Memory B cell (primary cell): ENCODE results near the gene GTF3C4.

Experiments used
- ATAC-seq: fragments of 150-1000 bp; cut with Tn5 transposase; 2 replicates; pipeline ENCODE4 v1.10.0; 2021; ENCODE audit warnings: low read depth, mild to moderate bottlenecking, moderate library complexity
- DNase-seq, 2 donors: peaks; one replicate each; pipeline ENCODE4 v3.0.0; 2022; ENCODE audit warnings: low spot score in 2 of 2
- H3K27ac Mint-ChIP-seq: one replicate; pipeline ENCODE4 v1.8.0; 2022; ENCODE audit warnings: mild to moderate bottlenecking, moderate library complexity, mixed read lengths
- H3K27me3 Mint-ChIP-seq: one replicate; pipeline ENCODE4 v1.8.0; 2022; ENCODE audit warnings: mixed read lengths
- H3K36me3 Mint-ChIP-seq: one replicate; pipeline ENCODE4 v1.8.0; 2022; ENCODE audit warnings: mild to moderate bottlenecking, mixed read lengths
- H3K4me1 Mint-ChIP-seq: one replicate; pipeline ENCODE4 v1.8.0; 2022; ENCODE audit warnings: mixed read lengths
- H3K4me3 Mint-ChIP-seq: one replicate; pipeline ENCODE4 v1.8.0; 2022; ENCODE audit warnings: mild to moderate bottlenecking, moderate library complexity, mixed read lengths
- H3K9me3 Mint-ChIP-seq: one replicate; pipeline ENCODE4 v1.8.0; 2022; ENCODE audit warnings: mixed read lengths

Gene GTF3C4, protein sequence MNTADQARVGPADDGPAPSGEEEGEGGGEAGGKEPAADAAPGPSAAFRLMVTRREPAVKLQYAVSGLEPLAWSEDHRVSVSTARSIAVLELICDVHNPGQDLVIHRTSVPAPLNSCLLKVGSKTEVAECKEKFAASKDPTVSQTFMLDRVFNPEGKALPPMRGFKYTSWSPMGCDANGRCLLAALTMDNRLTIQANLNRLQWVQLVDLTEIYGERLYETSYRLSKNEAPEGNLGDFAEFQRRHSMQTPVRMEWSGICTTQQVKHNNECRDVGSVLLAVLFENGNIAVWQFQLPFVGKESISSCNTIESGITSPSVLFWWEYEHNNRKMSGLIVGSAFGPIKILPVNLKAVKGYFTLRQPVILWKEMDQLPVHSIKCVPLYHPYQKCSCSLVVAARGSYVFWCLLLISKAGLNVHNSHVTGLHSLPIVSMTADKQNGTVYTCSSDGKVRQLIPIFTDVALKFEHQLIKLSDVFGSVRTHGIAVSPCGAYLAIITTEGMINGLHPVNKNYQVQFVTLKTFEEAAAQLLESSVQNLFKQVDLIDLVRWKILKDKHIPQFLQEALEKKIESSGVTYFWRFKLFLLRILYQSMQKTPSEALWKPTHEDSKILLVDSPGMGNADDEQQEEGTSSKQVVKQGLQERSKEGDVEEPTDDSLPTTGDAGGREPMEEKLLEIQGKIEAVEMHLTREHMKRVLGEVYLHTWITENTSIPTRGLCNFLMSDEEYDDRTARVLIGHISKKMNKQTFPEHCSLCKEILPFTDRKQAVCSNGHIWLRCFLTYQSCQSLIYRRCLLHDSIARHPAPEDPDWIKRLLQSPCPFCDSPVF

DNA sequence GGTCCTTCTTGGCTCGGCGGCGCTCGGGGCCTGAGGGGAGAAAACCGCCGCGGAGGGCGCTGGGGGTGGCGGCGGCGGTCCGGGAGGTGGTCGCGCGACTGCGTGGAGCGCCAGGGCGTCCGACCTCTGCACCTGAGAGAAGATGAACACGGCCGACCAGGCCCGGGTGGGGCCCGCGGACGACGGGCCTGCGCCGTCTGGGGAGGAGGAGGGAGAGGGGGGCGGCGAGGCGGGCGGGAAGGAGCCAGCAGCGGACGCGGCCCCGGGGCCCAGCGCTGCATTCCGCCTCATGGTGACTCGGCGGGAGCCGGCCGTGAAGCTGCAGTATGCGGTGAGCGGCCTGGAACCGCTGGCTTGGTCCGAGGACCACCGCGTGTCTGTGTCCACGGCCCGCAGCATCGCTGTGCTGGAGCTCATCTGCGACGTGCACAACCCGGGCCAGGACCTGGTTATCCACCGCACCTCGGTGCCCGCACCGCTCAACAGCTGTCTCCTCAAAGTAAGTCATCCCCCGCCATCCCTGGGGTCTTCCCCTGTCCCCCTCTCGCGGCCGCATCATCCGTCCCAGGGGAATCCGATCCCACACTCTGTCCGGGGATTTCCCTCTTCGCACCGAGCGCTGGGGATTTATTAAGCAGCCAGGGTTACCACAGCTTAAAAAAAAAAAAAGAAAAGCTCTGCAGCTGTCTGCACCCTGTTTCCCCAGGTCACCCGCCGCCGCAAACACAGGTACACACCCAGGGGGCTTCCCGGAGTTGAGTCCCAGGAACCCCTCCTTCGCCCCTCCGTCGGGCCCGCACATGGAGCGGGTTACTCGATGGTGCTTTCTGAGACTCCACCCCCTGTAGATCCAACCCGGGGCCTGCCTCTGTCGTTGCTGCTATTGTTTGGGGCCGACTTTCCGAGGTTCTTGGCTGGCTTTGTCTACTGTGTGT lies at the start of gene GTF3C4:
GTF3C4 (plus strand) TSS at position 8 of the 935 bp plus-strand sequence; CDS start at position 143, 135 bp downstream.
- H3K4me1 Mint-ChIP-seq = peaks cover 26% of the 10 kb centered on the region
- ATAC-seq (peak; percentile 54), DNase-seq (peak; percentile 65 to 69)
- H3K27me3 Mint-ChIP-seq = no peaks in the 10 kb centered on the region
- no peaks in the 10 kb centered on the region for H3K36me3 Mint-ChIP-seq
- peak within 1 kb of the TSS; percentile 91 for H3K4me3 Mint-ChIP-seq
- no peaks in the 10 kb centered on the region for H3K9me3 Mint-ChIP-seq
- H3K27ac Mint-ChIP-seq = peak within 1 kb of the TSS; percentile 97

GRCh38 chr9:132622159-132622558 lies 48.1 kb upstream of the GTF3C4 start:
- DNase-seq (no peak), ATAC-seq (no peak)
- H3K27me3 Mint-ChIP-seq = no peaks in the 10 kb centered on the region
- no peak overlapping the region for H3K4me3 Mint-ChIP-seq
- no peaks in the 10 kb centered on the region for H3K4me1 Mint-ChIP-seq
- no peaks in the 10 kb centered on the region for H3K9me3 Mint-ChIP-seq
- H3K36me3 Mint-ChIP-seq = peaks cover 25% of the 10 kb centered on the region
- H3K27ac Mint-ChIP-seq = no peak overlapping the region

DNA sequence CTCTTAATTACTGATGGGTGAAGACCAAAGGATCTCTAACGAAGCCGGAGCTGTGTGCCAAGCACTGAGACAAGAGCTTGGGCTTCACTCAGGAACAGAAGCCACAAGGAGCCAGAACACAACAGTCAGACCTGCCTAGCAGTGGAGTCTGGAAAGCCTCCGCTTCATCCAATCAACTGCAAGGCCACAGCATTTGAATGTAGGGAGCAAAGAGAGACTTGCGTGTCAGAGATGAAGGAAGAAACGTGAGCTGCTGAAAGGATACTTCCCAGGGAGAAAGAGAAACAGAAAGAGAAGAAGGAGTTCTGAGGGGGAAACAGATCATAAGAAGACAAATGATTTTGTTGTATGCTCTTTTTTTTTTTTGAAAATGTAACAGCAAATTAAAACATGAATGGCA lies 44.0 kb upstream of the GTF3C4 start:
- Mint-ChIP-seq H3K27ac (no peak overlapping the region), H3K36me3 (peaks cover 36% of the 10 kb centered on the region), H3K4me1 (no peaks in the 10 kb centered on the region)

GRCh38 chr9:132627106-132627505 lies 43.2 kb upstream of the GTF3C4 start:
- H3K9me3 Mint-ChIP-seq = no peaks in the 10 kb centered on the region
- H3K27ac Mint-ChIP-seq = no peak overlapping the region
- H3K36me3 Mint-ChIP-seq = peaks cover 37% of the 10 kb centered on the region

More for the DNA sequence above, 44.0 kb upstream of the GTF3C4 start:
- Mint-ChIP-seq H3K4me3 (no peak overlapping the region), H3K27me3 (no peaks in the 10 kb centered on the region), H3K9me3 (no peaks in the 10 kb centered on the region)
- no peak for DNase-seq
- no peak for ATAC-seq

DNA sequence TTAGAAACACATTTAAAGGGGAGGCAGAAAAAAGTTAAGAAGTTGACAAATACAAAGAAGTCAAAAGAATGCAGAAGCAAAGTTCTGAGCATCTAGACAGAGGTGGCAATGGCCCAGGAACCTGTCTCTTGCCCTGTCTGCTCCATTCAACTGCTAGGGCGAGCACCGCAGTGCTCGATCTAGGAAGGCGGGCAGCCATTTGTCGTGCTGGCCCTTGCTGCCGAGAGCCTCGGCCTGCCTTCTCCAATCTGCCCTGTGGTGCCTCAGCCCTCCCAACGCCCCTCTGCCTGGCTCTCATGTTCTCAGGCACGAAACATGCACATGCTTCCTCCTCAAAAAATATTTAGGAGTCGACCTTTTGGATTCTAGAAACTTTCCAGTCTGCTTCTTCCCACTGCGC lies 42.7 kb upstream of the GTF3C4 start:
- H3K4me3 Mint-ChIP-seq = no peak overlapping the region
- no peak for ATAC-seq
- H3K36me3 Mint-ChIP-seq = peaks cover 38% of the 10 kb centered on the region
- no peaks in the 10 kb centered on the region for H3K27me3 Mint-ChIP-seq
- no peaks in the 10 kb centered on the region for H3K9me3 Mint-ChIP-seq
- H3K4me1 Mint-ChIP-seq = no peaks in the 10 kb centered on the region
- no peak for DNase-seq
- no peak overlapping the region for H3K27ac Mint-ChIP-seq

More at GRCh38 chr9:132627106-132627505, 43.2 kb upstream of the GTF3C4 start:
- ATAC-seq (no peak), DNase-seq (no peak)
- Mint-ChIP-seq H3K4me3 (no peak overlapping the region), H3K27me3 (no peaks in the 10 kb centered on the region), H3K4me1 (no peaks in the 10 kb centered on the region)

DNA sequence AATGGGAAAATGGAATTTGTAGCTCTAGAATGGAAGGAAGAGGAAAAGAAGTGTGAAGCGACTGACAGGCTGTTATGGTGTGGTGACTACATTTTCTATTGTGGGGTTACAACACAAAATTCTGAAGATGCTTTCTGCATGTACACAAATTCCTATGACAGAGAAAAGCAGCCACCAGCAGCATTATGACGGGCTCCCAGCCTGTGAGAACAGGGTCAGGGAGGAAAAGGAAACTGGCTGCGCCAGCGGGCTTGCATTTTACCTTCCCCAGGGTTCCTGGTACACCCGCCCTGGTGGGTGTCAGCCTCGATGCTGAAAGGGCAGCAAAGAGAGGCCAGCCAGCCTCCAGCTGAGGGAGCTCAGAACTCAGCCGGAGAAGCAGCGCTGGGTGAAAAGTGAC lies 41.5 kb upstream of the GTF3C4 start:
- ATAC-seq = no peak
- Mint-ChIP-seq H3K27ac (no peak overlapping the region), H3K4me1 (no peaks in the 10 kb centered on the region), H3K9me3 (no peaks in the 10 kb centered on the region), H3K4me3 (no peak overlapping the region), H3K36me3 (peaks cover 42% of the 10 kb centered on the region), H3K27me3 (no peaks in the 10 kb centered on the region)
- DNase-seq = no peak

DNA sequence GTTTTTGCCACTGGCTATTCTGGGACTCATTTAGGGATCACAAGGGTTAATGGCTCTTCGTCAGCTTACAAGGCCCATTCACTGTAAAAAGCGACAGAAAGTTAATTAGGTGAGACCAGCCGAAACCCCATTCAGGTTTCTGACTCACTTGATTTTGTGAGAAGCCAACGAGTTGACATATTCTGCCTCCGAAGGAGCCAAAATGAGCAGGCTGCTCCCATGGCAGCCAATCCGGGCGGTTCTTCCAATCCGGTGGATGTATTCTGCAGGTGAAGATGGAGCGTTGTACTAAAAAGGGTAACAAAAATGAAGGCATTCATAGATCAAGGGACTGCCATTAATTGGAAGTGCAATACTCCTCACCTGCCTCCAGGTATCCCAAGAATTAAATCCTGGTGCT lies 40.1 kb upstream of the GTF3C4 start:
- Mint-ChIP-seq H3K36me3 (peaks cover 42% of the 10 kb centered on the region), H3K27ac (no peak overlapping the region), H3K27me3 (no peaks in the 10 kb centered on the region), H3K9me3 (no peaks in the 10 kb centered on the region), H3K4me3 (no peak overlapping the region), H3K4me1 (no peaks in the 10 kb centered on the region)
- ATAC-seq = no peak
- no peak for DNase-seq

DNA sequence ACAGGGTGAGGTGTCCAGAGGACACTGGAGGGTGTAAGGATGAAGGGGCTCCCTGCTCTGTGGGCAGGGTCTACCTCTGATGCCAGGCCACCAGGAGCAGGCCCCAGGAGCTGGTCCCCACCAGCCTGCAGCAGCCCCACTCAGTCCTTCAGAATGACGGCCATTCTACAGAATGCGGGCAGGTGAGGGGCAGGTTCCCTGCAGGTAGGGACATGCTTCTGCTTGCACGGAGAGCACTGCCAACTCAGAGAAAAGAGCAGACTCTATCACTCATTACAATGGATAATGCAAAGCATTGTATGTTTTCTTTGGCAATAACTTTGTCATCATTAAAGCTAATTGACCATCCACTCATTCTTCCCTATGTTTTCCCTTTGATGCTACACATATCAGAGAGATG lies 39.5 kb upstream of the GTF3C4 start:
- Mint-ChIP-seq H3K4me1 (no peaks in the 10 kb centered on the region), H3K27me3 (no peaks in the 10 kb centered on the region), H3K36me3 (peaks cover 37% of the 10 kb centered on the region), H3K4me3 (no peak overlapping the region), H3K27ac (no peak overlapping the region), H3K9me3 (no peaks in the 10 kb centered on the region)
- ATAC-seq = no peak
- DNase-seq = no peak

DNA sequence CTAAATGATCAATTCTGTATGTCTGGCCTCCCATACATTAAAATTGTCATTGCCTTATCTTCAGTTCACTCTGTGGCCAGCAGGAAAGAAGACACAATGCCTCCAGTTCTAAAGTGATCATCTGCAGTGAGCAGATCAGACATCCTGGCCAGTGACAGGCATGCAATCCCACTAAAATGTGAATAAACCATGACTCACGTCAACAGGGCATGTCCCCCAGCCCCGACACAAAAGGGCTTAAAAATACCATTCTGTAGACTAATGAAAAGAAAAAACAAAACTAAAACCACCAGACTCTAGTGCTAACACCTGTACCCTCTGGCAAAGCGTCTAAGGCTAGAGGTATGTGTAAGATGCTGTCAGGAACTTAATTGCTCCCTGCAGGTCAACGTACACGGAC lies 39.0 kb upstream of the GTF3C4 start:
- no peaks in the 10 kb centered on the region for H3K4me1 Mint-ChIP-seq
- DNase-seq (no peak), ATAC-seq (no peak)
- peaks cover 35% of the 10 kb centered on the region for H3K36me3 Mint-ChIP-seq
- no peaks in the 10 kb centered on the region for H3K27me3 Mint-ChIP-seq
- no peak overlapping the region for H3K4me3 Mint-ChIP-seq
- no peak overlapping the region for H3K27ac Mint-ChIP-seq
- no peaks in the 10 kb centered on the region for H3K9me3 Mint-ChIP-seq

DNA sequence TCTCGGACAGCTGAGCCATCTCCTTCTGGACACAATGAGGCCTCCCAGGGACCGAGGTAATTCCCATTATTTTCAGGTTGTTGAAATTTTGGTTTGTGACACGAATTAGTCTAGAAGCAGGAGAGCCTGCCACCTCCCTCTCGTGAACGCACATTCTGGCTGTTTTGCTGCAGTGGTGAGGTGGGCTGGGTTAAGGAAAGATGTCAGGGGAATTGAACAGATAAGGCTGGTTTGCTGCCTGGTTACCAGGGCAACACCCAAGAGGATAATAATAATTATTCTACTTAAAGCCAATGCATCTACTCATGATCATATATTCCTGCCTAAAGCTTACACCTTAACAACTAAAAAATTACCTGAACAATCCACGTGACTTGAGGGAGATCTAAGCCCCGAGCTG lies 38.6 kb upstream of the GTF3C4 start:
- Mint-ChIP-seq H3K4me1 (no peaks in the 10 kb centered on the region), H3K9me3 (no peaks in the 10 kb centered on the region), H3K36me3 (peaks cover 33% of the 10 kb centered on the region), H3K27ac (no peak overlapping the region), H3K27me3 (no peaks in the 10 kb centered on the region), H3K4me3 (no peak overlapping the region)
- ATAC-seq (no peak), DNase-seq (no peak)

DNA sequence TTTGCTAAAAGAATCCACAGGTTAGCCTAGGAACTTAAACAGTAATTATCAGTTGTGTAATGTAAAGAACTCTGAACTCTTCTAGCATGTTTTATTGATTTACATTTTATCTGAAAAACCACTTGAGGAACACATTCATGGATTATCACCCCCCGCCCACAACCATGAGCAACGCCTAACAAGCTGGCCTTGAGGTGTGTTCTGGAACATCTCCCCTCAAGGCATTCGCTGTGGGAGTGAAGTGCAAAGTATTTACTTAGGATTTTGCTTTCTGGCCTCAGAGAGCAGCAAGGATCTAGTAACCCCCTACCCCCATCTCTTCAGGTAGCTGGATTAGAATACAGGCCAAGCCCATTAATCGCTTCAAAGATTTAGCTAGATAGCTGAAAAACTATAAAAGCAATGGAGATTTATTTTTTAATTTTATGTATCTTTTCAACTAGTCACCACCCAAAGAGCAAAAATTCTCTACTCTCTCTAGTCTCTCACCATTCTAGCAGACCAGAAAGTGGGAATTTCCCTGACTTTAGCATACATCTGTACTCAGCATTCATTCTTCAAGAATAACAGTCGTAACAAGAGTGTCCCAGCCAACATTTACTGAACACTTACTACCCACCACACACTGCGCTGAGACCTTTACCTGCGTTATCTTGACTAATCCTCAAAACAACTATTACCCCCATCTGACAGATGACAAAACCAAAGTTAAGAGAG lies 37.7 kb upstream of the GTF3C4 start:
- Mint-ChIP-seq H3K4me3 (no peak overlapping the region), H3K36me3 (peaks cover 38% of the 10 kb centered on the region), H3K27me3 (no peaks in the 10 kb centered on the region), H3K9me3 (no peaks in the 10 kb centered on the region), H3K27ac (no peak overlapping the region), H3K4me1 (no peaks in the 10 kb centered on the region)
- DNase-seq = no peak
- ATAC-seq = no peak

- no peak for ATAC-seq
- no peak for DNase-seq
- Mint-ChIP-seq H3K27me3 (no peaks in the 10 kb centered on the region), H3K9me3 (no peaks in the 10 kb centered on the region), H3K4me3 (no peak overlapping the region), H3K36me3 (peaks cover 40% of the 10 kb centered on the region), H3K27ac (no peak overlapping the region), H3K4me1 (no peaks in the 10 kb centered on the region)
These were observed 35.9 kb upstream of the GTF3C4 start for GRCh38 chr9:132634327-132634726.

- ATAC-seq = no peak
These were observed 32.9 kb upstream of the GTF3C4 start for GRCh38 chr9:132637351-132637750.

More at GRCh38 chr9:132637351-132637750, 32.9 kb upstream of the GTF3C4 start:
- Mint-ChIP-seq H3K4me3 (no peak overlapping the region), H3K36me3 (peaks cover 36% of the 10 kb centered on the region), H3K27ac (no peak overlapping the region), H3K4me1 (no peaks in the 10 kb centered on the region), H3K27me3 (no peaks in the 10 kb centered on the region), H3K9me3 (no peaks in the 10 kb centered on the region)
- DNase-seq = no peak
